NT2/D1 (cell line): ENCODE results near the gene PPP3CA.
"Not testable (repeated sequence)": the region's sequence is repeated elsewhere in the genome, so short reads cannot be mapped to it uniquely, and the experiment has no call there.

Experiments used
- DNase-seq: peaks from one replicate; pipeline ENCODE4 v3.0.0-alpha.2; 2011; ENCODE audit warnings: low read depth, low spot score
- H3K27me3 ChIP-seq: 2 replicates; pipeline ENCODE4 v1.6.0; 2011; ENCODE audit warnings: mild to moderate bottlenecking; ENCODE audit not compliant: insufficient read length, insufficient read depth
- H3K36me3 ChIP-seq: 2 replicates; pipeline ENCODE4 v1.6.1; 2011; ENCODE audit warnings: mild to moderate bottlenecking, low read length, mixed read lengths; ENCODE audit not compliant: insufficient read depth, insufficient read length
- H3K4me1 ChIP-seq: 2 replicates; pipeline ENCODE4 v1.5.1; 2011; ENCODE audit not compliant: insufficient read depth, insufficient read length
- H3K4me3 ChIP-seq: 2 replicates; pipeline ENCODE4 v1.5.1; 2011; ENCODE audit warnings: low read depth; ENCODE audit not compliant: insufficient read length
- H3K9ac ChIP-seq: 2 replicates; pipeline ENCODE4 v1.6.0; 2011; ENCODE audit warnings: low read depth; ENCODE audit not compliant: insufficient read length
- H3K9me3 ChIP-seq: 2 replicates; pipeline ENCODE4 v1.5.1; 2011; ENCODE audit warnings: mild to moderate bottlenecking, low read length; ENCODE audit not compliant: insufficient read depth
- SUZ12 ChIP-seq: IDR thresholded peaks from 2 replicates; pipeline ENCODE4 v1.6.1; 2011; ENCODE audit not compliant: insufficient read length, insufficient read depth; ENCODE audit errors: extremely low read depth
- YY1 ChIP-seq: IDR thresholded peaks from 2 replicates; pipeline ENCODE4 v1.6.1; 2011; ENCODE audit not compliant: insufficient read length, insufficient read depth
- ZNF274 ChIP-seq: IDR thresholded peaks from 2 replicates; pipeline ENCODE4 v1.6.1; 2011; ENCODE audit warnings: mild to moderate bottlenecking, low read depth, low read length

The PPP3CA gene

GRCh38 chr4:101188906-101189305 is 158.4 kb downstream of the PPP3CA start:
- Histone ChIP-seq H3K36me3 (no peaks in the 10 kb centered on the region), H3K27me3 (no peaks in the 10 kb centered on the region), H3K9me3 (no peaks in the 10 kb centered on the region), H3K4me1 (no peaks in the 10 kb centered on the region), H3K9ac (no peak overlapping the region), H3K4me3 (no peak overlapping the region)
- DNase-seq: no peak
- TF ChIP-seq ZNF274 (no peak), SUZ12 (no peak), YY1 (no peak)

GRCh38 chr4:101187841-101188240 is 159.5 kb downstream of the PPP3CA start:
- Histone ChIP-seq H3K36me3 (no peaks in the 10 kb centered on the region), H3K9ac (no peak overlapping the region), H3K9me3 (no peaks in the 10 kb centered on the region), H3K27me3 (no peaks in the 10 kb centered on the region), H3K4me3 (no peak overlapping the region), H3K4me1 (no peaks in the 10 kb centered on the region)
- no peak for DNase-seq
- TF ChIP-seq YY1: no peak
- TF ChIP-seq ZNF274: no peak
- no peak for TF ChIP-seq SUZ12

- TF ChIP-seq ZNF274 (no peak), YY1 (no peak), SUZ12 (no peak)
- Histone ChIP-seq H3K9ac (no peak overlapping the region), H3K27me3 (no peaks in the 10 kb centered on the region), H3K4me1 (no peaks in the 10 kb centered on the region), H3K9me3 (no peaks in the 10 kb centered on the region; the same call in 1 of the 2 replicates), H3K36me3 (no peaks in the 10 kb centered on the region), H3K4me3 (no peak overlapping the region)
- no peak for DNase-seq
These were observed 160.7 kb downstream of the PPP3CA start for GRCh38 chr4:101186567-101187184.

- Histone ChIP-seq H3K9me3 (no peaks in the 10 kb centered on the region; the same call in 1 of the 2 replicates), H3K27me3 (no peaks in the 10 kb centered on the region), H3K36me3 (no peaks in the 10 kb centered on the region), H3K4me3 (no peak overlapping the region), H3K9ac (no peak overlapping the region), H3K4me1 (no peaks in the 10 kb centered on the region)
- no peak for TF ChIP-seq YY1
- TF ChIP-seq SUZ12: no peak
- no peak for TF ChIP-seq ZNF274
- no peak for DNase-seq
These were observed 162.7 kb downstream of the PPP3CA start for GRCh38 chr4:101184668-101185067.

- Histone ChIP-seq H3K36me3 (no peaks in the 10 kb centered on the region), H3K4me1 (no peaks in the 10 kb centered on the region), H3K27me3 (no peaks in the 10 kb centered on the region), H3K9ac (no peak overlapping the region), H3K9me3 (no peaks in the 10 kb centered on the region; the same call in 1 of the 2 replicates), H3K4me3 (no peak overlapping the region)
- DNase-seq: no peak
- TF ChIP-seq SUZ12: no peak
- TF ChIP-seq ZNF274: no peak
- TF ChIP-seq YY1: no peak
These were observed 163.5 kb downstream of the PPP3CA start for GRCh38 chr4:101183666-101184373.

GRCh38 chr4:101183221-101183620 is 164.1 kb downstream of the PPP3CA start:
- H3K36me3 ChIP-seq: no peaks in the 10 kb centered on the region
- TF ChIP-seq YY1 (no peak), ZNF274 (no peak), SUZ12 (no peak)
- H3K4me3 ChIP-seq: no peak overlapping the region
- no peaks in the 10 kb centered on the region for H3K4me1 ChIP-seq
- H3K9me3 ChIP-seq: no peaks in the 10 kb centered on the region; the same call in 1 of the 2 replicates
- H3K9ac ChIP-seq: no peak overlapping the region
- DNase-seq: no peak
- H3K27me3 ChIP-seq: no peaks in the 10 kb centered on the region

- not testable (repeated sequence) for H3K9me3 ChIP-seq, H3K36me3 ChIP-seq, DNase-seq, H3K4me3 ChIP-seq, H3K9ac ChIP-seq, H3K27me3 ChIP-seq, H3K4me1 ChIP-seq
These were observed 164.6 kb downstream of the PPP3CA start for GRCh38 chr4:101182688-101183087.
